HG02642 (cell line): Measurements from ENCODE around the gene MMP28.

Experiments used
- ATAC-seq: cut with Tn5 transposase; IDR thresholded peaks from one replicate; pipeline ENCODE4 v1.9.1; 2021; ENCODE audit warnings: mild to moderate bottlenecking; ENCODE audit not compliant: unreplicated experiment, poor library complexity

Gene MMP28

DNA sequence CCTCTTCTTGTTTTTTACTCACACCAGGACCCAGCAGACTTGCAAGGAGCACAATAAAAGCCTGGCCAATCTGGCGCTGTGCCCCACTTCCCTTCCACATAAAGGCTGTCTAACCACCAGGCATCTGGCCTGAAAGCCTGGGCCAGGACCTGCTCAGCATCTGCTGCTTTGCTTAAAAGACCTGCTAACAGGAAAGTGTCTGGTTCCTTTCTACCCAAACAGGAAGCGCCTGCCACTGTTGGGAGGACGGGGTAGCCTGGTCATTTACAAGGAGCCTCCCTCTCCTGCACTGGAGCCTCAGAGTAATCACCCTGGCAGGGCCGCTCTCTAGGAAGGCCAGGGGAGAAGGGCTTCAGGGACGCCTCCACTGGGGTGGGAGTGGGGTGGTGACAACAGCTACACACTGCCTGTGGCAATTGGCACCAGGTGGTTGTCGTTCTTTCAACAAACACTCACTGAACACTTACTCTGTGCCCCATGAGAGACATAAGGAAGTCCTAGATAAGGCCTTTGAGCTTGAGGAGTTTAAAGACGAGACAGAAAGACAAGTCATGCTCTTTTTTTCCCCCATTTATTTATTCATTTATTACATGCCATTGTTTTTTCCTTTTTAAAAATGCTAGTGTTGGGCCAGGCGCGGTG is 6.3 kb upstream of the MMP28 start:
- no peak for ATAC-seq

GRCh38 chr17:35799942-35800341 is 4.5 kb upstream of the MMP28 start:
- no peak for ATAC-seq

GRCh38 chr17:35797918-35798317 is 2.5 kb upstream of the MMP28 start:
- ATAC-seq, result no peak

DNA sequence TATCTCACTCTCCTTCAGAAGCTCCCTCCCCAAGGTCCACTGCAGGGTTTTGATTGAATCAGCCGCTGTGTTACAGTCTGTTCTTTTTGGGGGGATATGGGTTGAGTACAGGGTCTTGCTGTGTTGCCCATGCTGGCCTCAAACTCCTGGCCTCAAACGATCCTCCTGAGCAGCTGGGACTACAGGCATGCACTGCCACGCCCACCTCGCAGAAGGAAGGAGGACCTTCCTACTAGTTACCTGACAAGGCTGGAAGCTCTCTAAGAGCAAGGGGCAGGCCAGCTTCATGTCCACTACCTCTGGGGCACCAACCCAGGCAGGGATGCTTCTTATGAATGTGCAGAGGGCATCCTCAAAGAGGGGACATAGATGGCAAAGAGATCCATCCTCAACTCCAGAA is 1.9 kb upstream of the MMP28 start:
- ATAC-seq, result no peak

DNA sequence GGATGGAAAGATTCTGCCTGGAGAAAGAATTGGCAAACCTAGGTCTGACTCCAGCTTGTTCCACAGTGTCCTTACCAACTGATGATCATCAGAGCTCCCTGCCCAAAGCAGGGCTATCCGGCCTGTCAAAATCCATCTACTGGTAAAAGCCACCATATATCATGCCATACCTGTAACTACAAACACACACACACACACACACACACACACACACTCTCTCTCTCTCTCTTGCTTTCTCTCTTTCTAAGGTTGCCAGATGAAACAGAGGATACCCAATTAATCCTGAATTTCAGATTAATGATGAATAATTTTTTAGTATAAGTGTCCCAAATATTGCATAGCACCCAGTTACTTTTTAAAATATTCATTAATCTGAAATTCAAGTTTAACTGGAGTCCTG is 1.5 kb upstream of the MMP28 start:
- no peak for ATAC-seq

DNA sequence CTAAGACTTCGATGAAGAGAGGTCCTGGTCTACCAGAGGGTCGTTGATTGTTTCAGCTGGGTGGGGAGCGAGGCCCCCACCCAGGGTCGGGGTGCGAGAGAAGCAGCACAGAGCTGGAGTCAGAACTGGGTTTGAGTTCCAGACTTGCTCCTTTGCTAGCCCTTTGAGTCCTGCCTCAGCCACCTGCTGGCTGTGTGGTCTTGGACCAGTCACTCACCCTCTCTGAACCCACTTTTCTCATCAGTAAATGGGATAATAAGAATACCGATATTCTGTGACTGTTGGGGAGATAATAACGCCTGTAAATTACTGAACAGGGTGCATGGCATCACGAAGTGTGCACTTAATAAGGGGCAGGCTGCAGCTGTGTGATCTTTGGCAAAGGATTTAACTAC is 427 bp upstream of the MMP28 start:
- ATAC-seq, result no peak

GRCh38 chr17:35793257-35793656 is 2.2 kb downstream of the MMP28 start:
- ATAC-seq, result no peak

- no peak for ATAC-seq
Observed at GRCh38 chr17:35791681-35792350, 3.6 kb downstream of the MMP28 start.

- no peak for ATAC-seq
Observed at GRCh38 chr17:35790841-35791240, 4.6 kb downstream of the MMP28 start.

DNA sequence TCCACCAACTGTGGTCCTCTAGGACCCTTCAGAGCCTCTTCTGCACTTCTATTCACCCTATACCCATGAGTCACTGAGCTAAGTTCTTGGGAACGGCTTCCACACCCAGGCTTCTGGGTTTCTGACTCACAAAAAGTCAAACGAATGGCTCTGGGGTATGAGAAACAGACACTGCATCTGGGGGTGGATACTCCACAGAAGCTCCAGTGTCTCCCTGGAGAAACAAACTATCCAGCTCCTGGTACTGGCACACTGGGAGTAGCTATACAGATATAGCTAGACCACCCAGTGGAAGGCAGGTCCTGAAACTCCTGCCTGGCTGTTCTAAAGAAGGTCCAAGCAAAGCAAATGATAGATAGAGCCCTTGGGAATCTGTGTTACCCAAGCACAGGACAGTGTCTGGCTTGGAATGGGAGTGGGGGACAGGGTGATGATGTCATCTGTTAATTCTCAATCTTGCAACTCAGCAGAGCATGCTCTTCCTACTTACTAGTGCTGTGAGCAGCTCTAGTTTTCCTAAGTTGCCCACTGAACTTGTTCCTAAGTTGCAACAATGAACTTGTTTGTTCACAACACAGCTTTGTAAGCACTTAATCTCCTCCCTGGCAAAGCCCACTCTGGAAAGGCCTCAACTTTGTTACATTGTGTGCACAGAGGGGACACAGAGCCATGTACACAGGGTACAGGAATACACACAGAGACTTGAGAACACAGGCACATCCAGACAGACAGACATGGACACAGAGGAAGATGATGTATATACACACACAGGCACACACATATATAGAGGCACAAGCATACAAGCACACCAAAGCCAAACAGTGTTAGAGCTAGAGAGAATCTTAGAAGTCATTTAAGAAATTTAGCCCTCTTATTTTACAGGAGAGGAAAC is 6.7 kb downstream of the MMP28 start:
- no peak for ATAC-seq

GRCh38 chr17:35786941-35787432 is 8.5 kb downstream of the MMP28 start:
- no peak for ATAC-seq

- ATAC-seq, result no peak
Observed at GRCh38 chr17:35784895-35785294, 10.5 kb downstream of the MMP28 start.

GRCh38 chr17:35780950-35781349 is 14.5 kb downstream of the MMP28 start:
- no peak for ATAC-seq

GRCh38 chr17:35778641-35779196 is 16.7 kb downstream of the MMP28 start:
- no peak for ATAC-seq

- ATAC-seq, result no peak
Observed at GRCh38 chr17:35775583-35775982, 19.9 kb downstream of the MMP28 start.

- ATAC-seq, result no peak
Observed at GRCh38 chr17:35775039-35775438, 20.4 kb downstream of the MMP28 start.

- no peak for ATAC-seq
Observed at GRCh38 chr17:35774499-35774898, 20.9 kb downstream of the MMP28 start.

DNA sequence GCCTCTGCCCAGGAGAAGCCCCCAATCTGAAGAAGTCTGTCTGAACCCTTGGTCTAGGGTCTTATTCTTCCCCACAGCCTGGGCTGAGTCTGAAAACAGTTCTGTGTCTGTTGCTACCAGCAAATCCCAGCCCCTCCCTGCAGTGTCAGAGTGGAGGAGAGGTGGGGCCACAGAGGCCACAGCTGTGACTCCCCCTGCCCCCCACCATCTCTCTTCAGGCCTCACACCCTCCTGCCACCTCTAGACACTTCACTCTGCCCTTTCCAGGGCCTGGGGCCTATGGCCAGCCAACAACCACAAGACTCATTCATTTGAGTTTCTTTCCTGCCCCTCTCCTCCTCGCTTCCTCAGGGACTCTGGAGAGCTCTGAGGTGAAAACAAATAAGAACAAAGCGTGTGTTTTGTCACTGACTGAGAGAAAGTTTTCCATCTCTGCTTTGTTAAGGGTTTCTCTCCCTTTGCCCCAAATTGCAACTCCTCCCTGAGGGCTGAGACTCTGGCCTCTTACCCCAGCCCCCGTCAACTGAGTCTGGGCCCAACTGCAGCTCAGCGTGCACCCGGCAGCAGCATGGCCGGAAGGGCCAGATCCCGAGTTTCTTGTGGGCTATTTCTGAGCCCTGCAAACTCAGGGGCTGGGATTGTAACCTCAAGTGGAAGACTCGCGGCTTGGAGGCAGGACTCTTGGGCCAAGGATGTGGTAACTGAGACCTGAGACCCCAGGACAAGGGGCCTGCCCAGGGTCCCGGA is 21.6 kb downstream of the MMP28 start:
- no peak for ATAC-seq

DNA sequence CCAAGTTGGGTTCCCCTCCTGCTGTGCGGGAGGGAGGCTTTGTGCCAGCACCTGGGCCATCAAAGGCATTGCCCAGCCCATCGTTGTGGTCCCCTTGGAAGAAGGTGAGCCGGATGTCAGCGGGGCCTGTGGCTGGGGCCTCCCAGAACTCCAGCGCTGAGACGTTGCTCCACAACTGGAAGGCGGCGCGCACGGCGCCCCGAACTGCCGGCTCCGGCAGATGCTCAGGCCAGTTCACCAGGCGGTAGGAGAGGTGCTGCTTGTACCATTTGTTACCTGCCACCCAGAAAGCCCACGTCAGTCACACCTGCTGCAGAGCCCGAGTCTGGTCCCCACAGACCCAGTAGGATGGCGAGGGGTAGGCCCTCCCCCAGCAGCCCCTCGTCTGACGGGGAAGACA is 22.3 kb downstream of the MMP28 start:
- ATAC-seq, result no peak

- no peak for ATAC-seq
Observed at GRCh38 chr17:35769895-35770486, 25.4 kb downstream of the MMP28 start.
